HG02798 (cell line): Measurements from ENCODE around the gene SH3GLB1.
A peak's percentile ranks its signal among the peaks of the same experiment; 100 is the strongest.

Source experiments
- ATAC-seq: cut with Tn5 transposase; IDR thresholded peaks from one replicate; pipeline ENCODE4 v1.9.1; 2021; ENCODE audit warnings: mild to moderate bottlenecking; ENCODE audit not compliant: unreplicated experiment, poor library complexity

SH3GLB1 gene

DNA sequence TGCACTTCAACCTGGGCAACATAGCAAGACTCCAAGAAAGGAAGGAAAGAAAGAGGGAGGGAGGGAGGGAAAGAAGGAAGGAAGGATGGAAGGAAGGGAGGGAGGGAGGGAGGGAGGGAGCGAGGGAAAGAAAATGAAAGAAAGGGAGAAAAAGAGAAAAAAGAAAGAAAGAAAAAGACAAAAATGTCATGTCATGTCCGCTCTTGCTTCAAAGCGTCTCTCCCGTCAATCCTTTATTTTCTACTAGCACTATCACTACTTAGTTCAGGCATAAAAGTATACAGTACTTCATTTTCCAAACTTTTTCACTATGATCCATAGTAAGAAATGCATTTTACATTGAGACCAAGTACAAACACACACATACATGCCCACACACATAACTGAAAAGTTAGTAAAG, 64.7 kb downstream of the SH3GLB1 start:
- no peak for ATAC-seq

DNA sequence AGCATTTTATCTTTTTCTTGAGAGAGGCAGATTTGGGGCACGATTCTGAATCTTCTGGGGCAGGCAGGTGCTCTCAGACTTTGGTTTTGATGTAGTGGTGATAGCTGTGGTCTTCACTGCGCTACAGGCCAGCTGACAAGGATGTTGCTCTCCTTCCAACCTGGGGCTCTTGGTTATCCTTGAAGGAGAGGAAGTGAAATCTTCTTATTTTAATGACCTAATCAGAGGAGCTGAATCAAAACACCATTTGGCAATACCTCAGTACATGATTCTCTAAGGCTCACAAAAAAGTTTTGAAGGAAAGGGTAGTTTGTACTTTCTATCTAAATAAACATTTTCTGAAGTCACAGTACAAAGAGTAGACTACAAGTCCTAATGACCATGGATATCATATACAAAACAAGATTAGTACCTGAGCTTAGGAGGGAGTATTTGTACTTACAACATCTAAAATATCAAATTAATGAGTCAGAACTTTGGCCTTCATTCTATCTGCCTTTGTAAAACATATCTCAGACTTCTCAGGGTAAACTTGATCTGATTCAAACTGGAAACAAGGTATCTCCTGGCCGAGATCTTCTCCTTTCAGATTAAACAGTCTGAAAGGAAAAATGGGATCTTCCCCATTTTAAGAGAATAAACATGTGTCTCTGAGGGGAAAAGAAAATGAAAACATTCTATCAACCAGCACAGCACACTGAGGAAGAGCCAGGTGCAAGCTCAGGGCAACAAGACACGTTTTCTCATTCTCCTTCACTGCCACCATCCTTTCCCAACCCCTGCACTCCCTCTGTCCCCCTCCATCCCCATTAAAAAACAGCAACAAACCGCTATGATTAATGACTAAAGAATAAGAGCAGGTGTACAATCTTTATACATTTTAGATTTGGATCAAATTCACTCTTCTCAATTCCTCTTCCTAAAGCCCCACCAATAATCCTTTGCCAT, 69.2 kb downstream of the SH3GLB1 start:
- ATAC-seq: no peak

DNA sequence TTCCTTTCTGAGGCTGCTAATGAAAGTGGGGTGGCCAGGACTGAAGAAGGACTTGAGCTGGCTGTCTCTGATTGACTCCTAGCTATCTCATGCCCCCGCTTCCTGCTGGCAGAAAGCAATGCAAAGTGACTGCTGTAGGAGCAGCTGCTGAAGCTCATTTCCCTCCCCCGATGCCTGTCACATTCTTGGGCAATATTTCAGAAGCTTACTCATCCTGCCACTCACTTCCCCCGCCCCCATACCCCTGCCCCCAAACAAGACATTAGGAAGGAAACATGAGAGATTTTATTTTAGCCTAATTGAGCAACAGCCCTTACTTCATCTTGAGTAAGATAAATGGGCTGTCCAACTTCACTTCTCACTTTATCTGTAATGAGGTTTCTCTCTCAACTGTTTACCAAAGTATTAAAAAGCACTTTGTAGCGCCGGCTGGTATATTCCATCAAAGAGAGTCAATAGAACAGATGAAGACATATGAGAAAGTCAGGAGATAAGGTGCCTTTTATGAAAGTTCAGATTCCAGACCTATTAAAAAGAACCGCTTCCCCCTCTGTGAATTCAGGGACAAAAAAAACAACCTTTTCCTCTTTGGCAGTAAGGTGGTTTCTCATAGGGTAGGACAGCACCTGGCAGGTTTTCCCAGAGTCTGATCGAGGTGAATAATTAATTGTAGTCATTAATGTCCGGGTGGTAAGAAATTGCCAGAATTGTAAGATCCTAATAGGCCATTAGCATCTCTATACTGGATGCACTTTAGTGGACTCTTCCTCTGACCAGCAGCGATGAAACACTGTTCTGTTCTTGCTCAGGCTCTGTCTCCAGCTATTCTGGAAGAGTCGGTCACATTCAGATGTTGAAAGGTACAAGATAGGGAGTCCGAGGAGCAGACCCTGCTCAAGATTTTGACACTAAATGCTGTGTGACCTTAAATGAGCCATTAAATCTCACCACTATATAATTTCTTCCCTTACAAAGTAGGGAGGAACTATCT, 70.2 kb downstream of the SH3GLB1 start:
- peak; percentile 89 for ATAC-seq

DNA sequence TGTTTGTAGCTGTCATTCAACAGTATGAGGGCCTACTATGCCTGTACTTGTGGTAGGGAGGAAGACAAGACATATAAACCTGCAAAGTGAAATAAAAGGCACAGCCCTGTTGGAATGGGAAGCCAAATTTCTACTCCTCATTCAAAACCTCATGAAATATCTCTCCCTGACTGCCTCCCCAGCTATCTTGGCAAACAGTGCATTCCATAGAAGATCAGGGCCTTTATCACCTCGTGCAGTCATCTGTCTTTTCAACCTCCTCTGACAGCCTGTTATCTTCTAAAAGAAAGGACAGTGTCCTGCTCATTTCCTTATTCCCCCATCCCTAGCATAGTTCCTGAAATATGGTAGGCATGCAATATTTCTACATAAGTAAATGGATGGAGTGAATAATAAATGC, 71.0 kb downstream of the SH3GLB1 start:
- ATAC-seq: no peak

- ATAC-seq: no peak
Observed at GRCh38 chr1:86776108-86776507, 71.7 kb downstream of the SH3GLB1 start.

DNA sequence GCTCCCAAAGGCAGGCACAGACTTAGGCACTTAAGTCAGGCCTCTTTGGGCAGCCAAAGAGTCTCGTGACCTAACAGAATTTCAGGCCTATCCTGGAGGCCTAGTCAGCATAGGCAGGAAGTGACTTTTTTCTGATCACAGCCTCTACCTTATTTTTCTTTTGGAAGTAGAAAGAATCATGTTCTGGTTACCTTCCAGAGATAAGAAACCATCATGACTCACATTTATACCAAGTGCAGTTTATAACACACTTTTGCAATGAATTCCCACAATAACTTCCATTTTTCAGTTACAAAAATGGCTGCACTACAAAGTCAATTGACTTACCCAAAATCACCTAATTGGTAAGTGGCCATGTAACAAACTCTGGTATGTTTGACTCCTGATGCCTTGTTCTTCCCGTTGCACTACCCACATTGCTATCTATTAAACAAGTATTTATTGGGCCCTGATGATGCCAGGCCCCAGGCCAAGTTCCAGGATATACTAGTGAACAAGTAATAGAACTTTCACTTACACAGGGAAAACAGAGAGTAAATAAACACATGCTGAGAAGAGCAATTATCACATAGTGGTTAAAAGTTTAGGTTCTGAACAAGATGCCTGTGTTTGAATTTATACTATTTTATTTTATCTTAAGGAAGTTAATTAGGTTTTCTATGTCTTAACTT, 74.3 kb downstream of the SH3GLB1 start:
- no peak for ATAC-seq

GRCh38 chr1:86779308-86780191, 75.2 kb downstream of the SH3GLB1 start:
- no peak for ATAC-seq

DNA sequence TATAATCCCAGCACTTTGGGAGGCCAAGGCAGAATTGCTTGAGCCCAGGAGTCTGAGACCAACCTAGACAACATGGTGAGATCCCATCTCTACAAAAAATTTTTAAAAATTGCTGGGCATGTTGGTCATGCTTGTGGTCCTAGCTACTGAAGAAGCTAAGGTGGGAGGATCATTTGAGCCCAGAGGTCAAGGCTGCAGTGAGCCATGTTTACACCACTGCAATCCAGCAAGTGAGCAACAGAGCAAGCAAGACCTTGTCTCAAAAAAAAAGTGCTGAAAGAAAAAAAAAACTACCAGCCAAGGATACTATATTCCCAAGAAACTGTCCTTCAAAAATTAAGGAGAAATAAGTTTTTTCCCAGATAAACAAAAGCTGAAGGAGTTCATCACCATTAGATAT, 78.1 kb downstream of the SH3GLB1 start:
- ATAC-seq: no peak

- ATAC-seq: no peak
Observed at GRCh38 chr1:86787621-86788020, 83.2 kb downstream of the SH3GLB1 start.

- no peak for ATAC-seq
Observed at GRCh38 chr1:86788300-86789206, 84.2 kb downstream of the SH3GLB1 start.

DNA sequence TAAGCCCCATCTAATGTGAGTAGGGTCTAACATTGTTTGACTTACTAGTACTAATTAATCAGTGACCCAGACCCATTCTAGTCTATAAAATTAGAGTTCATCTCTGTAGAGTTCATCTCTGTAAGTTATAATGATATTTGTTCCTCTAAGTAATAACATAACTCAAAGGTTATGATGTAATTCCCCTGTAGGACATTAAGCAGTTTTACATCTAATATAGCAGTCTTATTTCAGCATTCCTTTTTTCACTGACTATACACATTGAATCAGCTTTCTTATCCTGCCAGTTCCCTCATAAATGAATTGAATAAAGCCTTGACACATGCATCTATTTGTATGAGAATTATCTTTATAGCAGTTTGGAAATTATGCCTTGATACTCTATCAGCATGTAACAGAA, 90.9 kb downstream of the SH3GLB1 start:
- ATAC-seq: no peak
